GM12873 (cell line): ENCODE data around the gene PKN1.

Source experiments
- CTCF ChIP-seq: IDR thresholded peaks from 2 replicates; pipeline ENCODE4 v1.5.1; 2012; ENCODE audit warnings: low read depth, mild to moderate bottlenecking, moderate library complexity, low read length, control low read depth; ENCODE audit not compliant: insufficient read depth; ENCODE audit errors: missing control alignments

PKN1 gene

GRCh38 chr19:14433554-14434501 is 722 bp downstream of the PKN1 start:
- TF ChIP-seq CTCF: peak; percentile 9

GRCh38 chr19:14434543-14435319 is 1.6 kb downstream of the PKN1 start:
- TF ChIP-seq CTCF: no peak

- TF ChIP-seq CTCF: no peak
These were observed 2.4 kb downstream of the PKN1 start for GRCh38 chr19:14435320-14436050.

GRCh38 chr19:14437578-14438140 is 4.6 kb downstream of the PKN1 start:
- no peak for TF ChIP-seq CTCF

GRCh38 chr19:14439014-14439413 is 5.9 kb downstream of the PKN1 start:
- no peak for TF ChIP-seq CTCF

- TF ChIP-seq CTCF: no peak
These were observed 6.9 kb downstream of the PKN1 start for GRCh38 chr19:14440049-14440448.
